ENCODE results near the gene THEMIS2.

Gene THEMIS2

GRCh38 chr1:27934818-27935549, 62.6 kb downstream of the THEMIS2 start, which contains the start of gene SMPDL3B:
TSS of gene SMPDL3B (plus strand) at chr1:27935000. CDS start at chr1:27935184, 184 bp downstream.
- ATAC-seq: peak; percentile 93
- TF ChIP-seq PPARA (CRISPR knock-in tag; IDR thresholded peaks at IDR 0.05; ENCODE audit: borderline replicate concordance) (no peak), ESRRG (CRISPR knock-in tag; IDR thresholded peaks at IDR 0.05) (no peak), ZNF70 (CRISPR knock-in tag; IDR thresholded peaks at IDR 0.05) (no peak), RARB (CRISPR knock-in tag; IDR thresholded peaks at IDR 0.05) (no peak), CSDC2 (CRISPR knock-in tag; IDR thresholded peaks at IDR 0.05) (no peak), ZNF8 (CRISPR knock-in tag; IDR thresholded peaks at IDR 0.05) (no peak), CSRNP3 (CRISPR knock-in tag; IDR thresholded peaks at IDR 0.05) (no peak), BACH2 (CRISPR knock-in tag; IDR thresholded peaks at IDR 0.05; ENCODE audit: borderline replicate concordance) (no peak), ZNF565 (CRISPR knock-in tag; conservative IDR thresholded peaks at IDR 0.05; ENCODE audit: low read depth) (no peak), CREB5 (CRISPR knock-in tag; IDR thresholded peaks at IDR 0.05; ENCODE audit: low read depth) (no peak), ZC3H10 (CRISPR knock-in tag; IDR thresholded peaks at IDR 0.05) (no peak), TSHZ2 (CRISPR knock-in tag; IDR thresholded peaks at IDR 0.05) (no peak), ARNTL (CRISPR knock-in tag; IDR thresholded peaks at IDR 0.05; ENCODE audit: borderline replicate concordance, low read depth) (no peak), ISL1 (CRISPR knock-in tag; IDR thresholded peaks at IDR 0.05) (no peak), TOX (CRISPR knock-in tag; IDR thresholded peaks at IDR 0.05; ENCODE audit: borderline replicate concordance) (no peak)

GRCh38 chr1:27935721-27936120, 63.4 kb downstream of the THEMIS2 start:
- ATAC-seq: no peak
- TF ChIP-seq CSDC2 (CRISPR knock-in tag; IDR thresholded peaks at IDR 0.05) (no peak), TOX (CRISPR knock-in tag; IDR thresholded peaks at IDR 0.05; ENCODE audit: borderline replicate concordance) (no peak), ZFP3 (CRISPR knock-in tag; IDR thresholded peaks at IDR 0.05) (no peak), PATZ1 (CRISPR knock-in tag; IDR thresholded peaks at IDR 0.05; ENCODE audit: borderline replicate concordance) (no peak), ISL1 (CRISPR knock-in tag; IDR thresholded peaks at IDR 0.05) (no peak), ESRRG (CRISPR knock-in tag; IDR thresholded peaks at IDR 0.05) (no peak), CREB5 (CRISPR knock-in tag; IDR thresholded peaks at IDR 0.05; ENCODE audit: low read depth) (no peak), POU6F1 (CRISPR knock-in tag; IDR thresholded peaks at IDR 0.05; ENCODE audit: borderline replicate concordance, low read depth) (no peak), ZNF8 (CRISPR knock-in tag; IDR thresholded peaks at IDR 0.05) (no peak), ZNF70 (CRISPR knock-in tag; IDR thresholded peaks at IDR 0.05) (no peak), TCF4 (CRISPR knock-in tag; IDR thresholded peaks at IDR 0.05; ENCODE audit: borderline replicate concordance) (no peak), PPARA (CRISPR knock-in tag; IDR thresholded peaks at IDR 0.05; ENCODE audit: borderline replicate concordance) (no peak), SNAI2 (CRISPR knock-in tag; IDR thresholded peaks at IDR 0.05) (no peak), CSRNP3 (CRISPR knock-in tag; IDR thresholded peaks at IDR 0.05) (no peak), GLIS3 (CRISPR knock-in tag; IDR thresholded peaks at IDR 0.05) (no peak)
